GM12878 (cell line): ENCODE data around the gene TIPARP. TPM values are rescaled to one million over a fixed set of nuclear protein-coding genes. Genes with fewer than 3 reads are reported as not detected.

Source experiments
- ATF7 ChIP-seq: fragments of 450-650 bp; IDR thresholded peaks from 2 replicates; pipeline ENCODE4 v1.6.1; 2016; ENCODE audit warnings: low read depth, mild to moderate bottlenecking
- E4F1 ChIP-seq: fragments of 450-650 bp; IDR thresholded peaks from 2 replicates; pipeline ENCODE4 v1.6.1; 2018; ENCODE audit warnings: borderline replicate concordance, mild to moderate bottlenecking; ENCODE audit not compliant: partially characterized antibody
- EP300 ChIP-seq, 2 experiments: fragments of 150-350 bp in 1 of 2; IDR thresholded peaks; 2 replicates each; pipeline ENCODE4 v1.6.1; 2011 to 2012; ENCODE audit warnings: low read depth in 2 of 2, low read length in 2 of 2, borderline replicate concordance in 1 of 2, improper control_type of control experiment in 1 of 2, inconsistent platforms in 1 of 2; ENCODE audit not compliant: control insufficient read depth in 1 of 2
- HCFC1 ChIP-seq: fragments of 150-350 bp; IDR thresholded peaks from 2 replicates; pipeline ENCODE4 v1.6.1; 2014; ENCODE audit warnings: low read length
- IRF4 ChIP-seq: IDR thresholded peaks from 2 replicates; pipeline ENCODE4 v1.6.1; 2011; ENCODE audit warnings: low read depth, low read length
- NFIC ChIP-seq: IDR thresholded peaks from 2 replicates; pipeline ENCODE4 v1.6.1; 2012; ENCODE audit warnings: low read depth, mild to moderate bottlenecking, inconsistent platforms, low read length, moderate library complexity
- POLR2A ChIP-seq: IDR thresholded peaks from 2 replicates; pipeline ENCODE4 v1.6.1; 2011; ENCODE audit warnings: low read depth, mild to moderate bottlenecking, low read length
- PRDM15 ChIP-seq: fragments of 450-650 bp; formaldehyde crosslinking; IDR thresholded peaks from 2 replicates; pipeline ENCODE4 v1.4.0; 2020; ENCODE audit warnings: mild to moderate bottlenecking, moderate library complexity
- YBX1 ChIP-seq: fragments of 450-650 bp; IDR thresholded peaks from 2 replicates; pipeline ENCODE4 v1.6.1; 2016; ENCODE audit warnings: antibody characterized with exemption
- polyA plus RNA-seq, 11 experiments: library from polyadenylated mRNA; depleted of rRNA in 4 of 11; unstranded in 6 of 11; stranded (reverse) in 5 of 11; fragments of >200 nt; fragmentation: Nextera tagmentation in 4 of 11; fragmentation: Illumina TruSeq in 1 of 11; extraction: Ambion mirVana in 4 of 11; extraction: Trizol in 1 of 11; gene quantifications; 1 replicate in 1 of 11; 2 replicates in 10 of 11; pipeline versions ENCODE4 v1.2.1 to v1.2.3, GENCODE V29; 2011 to 2016; ENCODE audit warnings: inconsistent platforms in 2 of 11, missing spikeins in 2 of 11, low read depth in 1 of 11
- total RNA-seq, 4 experiments: library from RNA; depleted of rRNA in 3 of 4; stranded (reverse); fragments of >200 nt in 3 of 4; fragmentation: Illumina TruSeq in 1 of 4; extraction: Trizol in 1 of 4; gene quantifications; 2 replicates each; pipeline versions ENCODE4 v1.2.1 to v1.2.3, GENCODE V29; 2013 to 2021
- TF ChIP-seq, protein P1 (sequence below): fragments of 450-650 bp; IDR thresholded peaks from 2 replicates; pipeline ENCODE4 v1.6.1; 2017; ENCODE audit warnings: mild to moderate bottlenecking, moderate library complexity
- TF ChIP-seq, protein P2 (sequence below): fragments of 450-650 bp; IDR thresholded peaks from 2 replicates; pipeline ENCODE4 v1.6.1; 2017; ENCODE audit warnings: borderline replicate concordance
- TF ChIP-seq, protein P3 (sequence below): fragments of 450-650 bp; conservative IDR thresholded peaks from 2 replicates; pipeline ENCODE4 v1.6.1; 2017; ENCODE audit warnings: mild to moderate bottlenecking, moderate library complexity

Gene TIPARP
- total and polyA plus RNA-seq, 10 of the 15 experiments (the other 5 are each of a cell fraction or from before 2014, with no cell fraction given) = 3.2 to 21.5 (median 12.0) TPM

DNA sequence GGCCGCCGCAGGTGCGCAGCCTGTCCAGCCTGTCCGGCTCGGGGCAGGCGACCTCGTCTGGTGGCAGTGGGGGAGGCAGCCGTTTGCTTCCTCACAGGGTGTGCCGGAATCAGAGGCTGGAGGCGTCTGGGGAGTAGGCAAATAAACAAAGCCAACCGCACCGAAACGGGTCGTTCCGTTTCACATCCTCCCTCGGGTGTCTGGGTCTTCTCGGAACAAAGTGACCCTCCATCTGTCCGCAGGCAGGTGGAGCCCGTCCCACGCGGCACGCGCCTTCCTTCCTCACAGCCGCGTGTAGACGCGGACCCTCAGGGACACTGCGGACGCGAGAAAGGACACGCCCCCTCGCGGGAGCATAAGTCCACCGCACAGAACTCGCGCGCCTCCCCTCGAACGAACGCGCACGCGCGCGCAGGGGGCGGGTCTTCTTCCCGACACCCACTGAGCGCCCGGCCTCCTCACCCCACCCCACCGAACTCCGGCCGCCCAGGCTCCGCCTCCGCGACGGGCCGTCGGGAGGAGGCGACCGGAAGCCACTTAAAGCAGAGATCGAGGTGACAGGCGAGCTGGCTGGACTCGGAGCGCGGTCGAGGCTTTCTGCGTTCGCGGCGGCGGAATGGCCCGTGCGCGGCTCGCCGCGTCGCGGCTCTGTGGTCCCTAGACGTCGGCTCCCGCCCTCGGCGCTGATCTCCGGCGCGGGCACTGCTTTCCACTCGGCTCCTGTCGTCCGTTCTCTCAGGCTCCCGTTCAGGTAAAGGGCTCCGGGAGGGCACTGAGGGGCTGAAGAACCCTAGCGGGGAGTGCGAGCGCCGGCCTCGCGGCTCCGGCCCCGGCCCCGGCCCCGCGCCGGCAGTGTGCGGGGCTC, at the start of gene TIPARP (continued):
- peak; percentile 65 to 71 for TF ChIP-seq EP300 (IDR thresholded peaks at IDR 0.05; ENCODE audit: borderline replicate concordance in 1 of 2, control insufficient read depth in 1 of 2, low read depth in 2 of 2, low read length in 2 of 2)
- TF ChIP-seq YBX1 = no peak
- peak; percentile 90 for TF ChIP-seq IRF4
- TF ChIP-seq E4F1 = peak; percentile 21
- TF ChIP-seq NFIC = no peak
- no peak for TF ChIP-seq PRDM15
- TF ChIP-seq POLR2A = peak; percentile 100
- peak; percentile 30; the same call in 1 of the 2 replicates for TF ChIP-seq HCFC1
- TF ChIP-seq ATF7 = peak; percentile 76
- TF ChIP-seq, protein P1, sequence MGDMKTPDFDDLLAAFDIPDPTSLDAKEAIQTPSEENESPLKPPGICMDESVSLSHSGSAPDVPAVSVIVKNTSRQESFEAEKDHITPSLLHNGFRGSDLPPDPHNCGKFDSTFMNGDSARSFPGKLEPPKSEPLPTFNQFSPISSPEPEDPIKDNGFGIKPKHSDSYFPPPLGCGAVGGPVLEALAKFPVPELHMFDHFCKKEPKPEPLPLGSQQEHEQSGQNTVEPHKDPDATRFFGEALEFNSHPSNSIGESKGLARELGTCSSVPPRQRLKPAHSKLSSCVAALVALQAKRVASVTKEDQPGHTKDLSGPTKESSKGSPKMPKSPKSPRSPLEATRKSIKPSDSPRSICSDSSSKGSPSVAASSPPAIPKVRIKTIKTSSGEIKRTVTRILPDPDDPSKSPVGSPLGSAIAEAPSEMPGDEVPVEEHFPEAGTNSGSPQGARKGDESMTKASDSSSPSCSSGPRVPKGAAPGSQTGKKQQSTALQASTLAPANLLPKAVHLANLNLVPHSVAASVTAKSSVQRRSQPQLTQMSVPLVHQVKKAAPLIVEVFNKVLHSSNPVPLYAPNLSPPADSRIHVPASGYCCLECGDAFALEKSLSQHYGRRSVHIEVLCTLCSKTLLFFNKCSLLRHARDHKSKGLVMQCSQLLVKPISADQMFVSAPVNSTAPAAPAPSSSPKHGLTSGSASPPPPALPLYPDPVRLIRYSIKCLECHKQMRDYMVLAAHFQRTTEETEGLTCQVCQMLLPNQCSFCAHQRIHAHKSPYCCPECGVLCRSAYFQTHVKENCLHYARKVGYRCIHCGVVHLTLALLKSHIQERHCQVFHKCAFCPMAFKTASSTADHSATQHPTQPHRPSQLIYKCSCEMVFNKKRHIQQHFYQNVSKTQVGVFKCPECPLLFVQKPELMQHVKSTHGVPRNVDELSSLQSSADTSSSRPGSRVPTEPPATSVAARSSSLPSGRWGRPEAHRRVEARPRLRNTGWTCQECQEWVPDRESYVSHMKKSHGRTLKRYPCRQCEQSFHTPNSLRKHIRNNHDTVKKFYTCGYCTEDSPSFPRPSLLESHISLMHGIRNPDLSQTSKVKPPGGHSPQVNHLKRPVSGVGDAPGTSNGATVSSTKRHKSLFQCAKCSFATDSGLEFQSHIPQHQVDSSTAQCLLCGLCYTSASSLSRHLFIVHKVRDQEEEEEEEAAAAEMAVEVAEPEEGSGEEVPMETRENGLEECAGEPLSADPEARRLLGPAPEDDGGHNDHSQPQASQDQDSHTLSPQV = peak; percentile 92
- TF ChIP-seq, protein P2, sequence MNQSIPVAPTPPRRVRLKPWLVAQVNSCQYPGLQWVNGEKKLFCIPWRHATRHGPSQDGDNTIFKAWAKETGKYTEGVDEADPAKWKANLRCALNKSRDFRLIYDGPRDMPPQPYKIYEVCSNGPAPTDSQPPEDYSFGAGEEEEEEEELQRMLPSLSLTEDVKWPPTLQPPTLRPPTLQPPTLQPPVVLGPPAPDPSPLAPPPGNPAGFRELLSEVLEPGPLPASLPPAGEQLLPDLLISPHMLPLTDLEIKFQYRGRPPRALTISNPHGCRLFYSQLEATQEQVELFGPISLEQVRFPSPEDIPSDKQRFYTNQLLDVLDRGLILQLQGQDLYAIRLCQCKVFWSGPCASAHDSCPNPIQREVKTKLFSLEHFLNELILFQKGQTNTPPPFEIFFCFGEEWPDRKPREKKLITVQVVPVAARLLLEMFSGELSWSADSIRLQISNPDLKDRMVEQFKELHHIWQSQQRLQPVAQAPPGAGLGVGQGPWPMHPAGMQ = no peak
- TF ChIP-seq, protein P3, sequence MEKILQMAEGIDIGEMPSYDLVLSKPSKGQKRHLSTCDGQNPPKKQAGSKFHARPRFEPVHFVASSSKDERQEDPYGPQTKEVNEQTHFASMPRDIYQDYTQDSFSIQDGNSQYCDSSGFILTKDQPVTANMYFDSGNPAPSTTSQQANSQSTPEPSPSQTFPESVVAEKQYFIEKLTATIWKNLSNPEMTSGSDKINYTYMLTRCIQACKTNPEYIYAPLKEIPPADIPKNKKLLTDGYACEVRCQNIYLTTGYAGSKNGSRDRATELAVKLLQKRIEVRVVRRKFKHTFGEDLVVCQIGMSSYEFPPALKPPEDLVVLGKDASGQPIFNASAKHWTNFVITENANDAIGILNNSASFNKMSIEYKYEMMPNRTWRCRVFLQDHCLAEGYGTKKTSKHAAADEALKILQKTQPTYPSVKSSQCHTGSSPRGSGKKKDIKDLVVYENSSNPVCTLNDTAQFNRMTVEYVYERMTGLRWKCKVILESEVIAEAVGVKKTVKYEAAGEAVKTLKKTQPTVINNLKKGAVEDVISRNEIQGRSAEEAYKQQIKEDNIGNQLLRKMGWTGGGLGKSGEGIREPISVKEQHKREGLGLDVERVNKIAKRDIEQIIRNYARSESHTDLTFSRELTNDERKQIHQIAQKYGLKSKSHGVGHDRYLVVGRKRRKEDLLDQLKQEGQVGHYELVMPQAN = peak; percentile 78
